DOHH2 (cell line): ENCODE results near the gene KCNMA1.

ENCODE experiments used
- H3F3A ChIP-seq: fragments of 200-600 bp; sonication (generic), shearing (Covaris generic); 2 replicates; pipeline ENCODE4 v1.6.0; 2016; ENCODE audit warnings: antibody characterized with exemption, mild to moderate bottlenecking; ENCODE audit not compliant: control insufficient read depth, insufficient read depth
- H3K27ac ChIP-seq: fragments of 200-600 bp; sonication (generic); 2 replicates; pipeline ENCODE4 v1.5.1; 2014; ENCODE audit warnings: low read depth, mild to moderate bottlenecking, low read length, moderate library complexity
- H3K27me3 ChIP-seq: fragments of 200-600 bp; sonication (generic); 2 replicates; pipeline ENCODE4 v1.6.1; 2014; ENCODE audit warnings: mild to moderate bottlenecking, low read length, mixed read lengths; ENCODE audit not compliant: control insufficient read depth
- H3K36me3 ChIP-seq: fragments of 200-600 bp; sonication (generic); 2 replicates; pipeline ENCODE4 v1.6.1; 2014; ENCODE audit warnings: mild to moderate bottlenecking, low read length, moderate library complexity, mixed read lengths; ENCODE audit not compliant: control insufficient read depth
- H3K4me1 ChIP-seq: fragments of 200-600 bp; sonication (generic); 2 replicates; pipeline ENCODE4 v1.6.1; 2014; ENCODE audit warnings: mild to moderate bottlenecking, low read length, mixed read lengths; ENCODE audit not compliant: control insufficient read depth
- H3K4me2 ChIP-seq: fragments of 200-600 bp; sonication (generic); 2 replicates; pipeline ENCODE4 v1.6.0; 2014; ENCODE audit warnings: mild to moderate bottlenecking, low read length, moderate library complexity
- H3K4me3 ChIP-seq: fragments of 200-600 bp; sonication (generic); 2 replicates; pipeline ENCODE4 v1.5.1; 2014; ENCODE audit warnings: mild to moderate bottlenecking, low read length, mixed read lengths
- H3K79me2 ChIP-seq: fragments of 200-600 bp; sonication (generic); 2 replicates; pipeline ENCODE4 v1.6.1; 2014; ENCODE audit warnings: mild to moderate bottlenecking, low read length, mixed read lengths; ENCODE audit not compliant: control insufficient read depth
- H3K9me2 ChIP-seq: fragments of 200-600 bp; sonication (generic); replicated peaks from 2 replicates; pipeline ENCODE4 v1.6.1; 2014; ENCODE audit warnings: mild to moderate bottlenecking, low read length, mixed read lengths; ENCODE audit not compliant: control insufficient read depth
- H3K9me3 ChIP-seq: fragments of 200-600 bp; sonication (generic); 2 replicates; pipeline ENCODE4 v1.6.1; 2014; ENCODE audit warnings: antibody characterized with exemption, low read length, mixed read lengths; ENCODE audit not compliant: control insufficient read depth, insufficient read depth
- H4K20me1 ChIP-seq: fragments of 200-600 bp; sonication (generic); 2 replicates; pipeline ENCODE4 v1.6.0; 2014; ENCODE audit warnings: low read depth, mild to moderate bottlenecking, antibody characterized with exemption, low read length, moderate library complexity; ENCODE audit not compliant: control insufficient read depth, insufficient read depth
- CTCF ChIP-seq: fragments of 200-600 bp; sonication (generic); IDR thresholded peaks from one replicate; pipeline ENCODE4 v1.5.1; 2014; ENCODE audit warnings: antibody characterized with exemption, mild to moderate bottlenecking, low read depth, low read length; ENCODE audit not compliant: poor library complexity, severe bottlenecking
- EZH2phosphoT487 ChIP-seq: fragments of 200-600 bp; sonication (generic); IDR thresholded peaks from 2 replicates; pipeline ENCODE4 v1.6.1; 2017; ENCODE audit warnings: borderline replicate concordance, mild to moderate bottlenecking, antibody characterized with exemption, low read length, moderate library complexity, mixed read lengths

Gene KCNMA1

GRCh38 chr10:76915316-76915715, 722.3 kb downstream of the KCNMA1 start:
- no peaks in the 10 kb centered on the region for H3K4me1 ChIP-seq
- no peak for TF ChIP-seq EZH2phosphoT487
- no peak for TF ChIP-seq CTCF
- no peak overlapping the region for H3K27ac ChIP-seq
- no peaks in the 10 kb centered on the region for H3F3A ChIP-seq
- no peaks in the 10 kb centered on the region for H3K9me3 ChIP-seq
- no peaks in the 10 kb centered on the region for H4K20me1 ChIP-seq
- no peak overlapping the region for H3K4me3 ChIP-seq
- no peaks in the 10 kb centered on the region for H3K36me3 ChIP-seq
- no peaks in the 10 kb centered on the region for H3K27me3 ChIP-seq
- no peak overlapping the region for H3K4me2 ChIP-seq
- H3K9me2 ChIP-seq, result no peaks in the 10 kb centered on the region
- no peaks in the 10 kb centered on the region for H3K79me2 ChIP-seq

GRCh38 chr10:76911184-76911583, 726.4 kb downstream of the KCNMA1 start:
- Histone ChIP-seq H3K9me3 (no peaks in the 10 kb centered on the region), H3K4me2 (no peak overlapping the region), H3K4me1 (no peaks in the 10 kb centered on the region), H3K79me2 (no peaks in the 10 kb centered on the region), H3K9me2 (no peaks in the 10 kb centered on the region), H3K27ac (no peak overlapping the region), H3K36me3 (no peaks in the 10 kb centered on the region), H4K20me1 (no peaks in the 10 kb centered on the region), H3K27me3 (no peaks in the 10 kb centered on the region), H3F3A (no peaks in the 10 kb centered on the region), H3K4me3 (no peak overlapping the region)
- no peak for TF ChIP-seq EZH2phosphoT487
- no peak for TF ChIP-seq CTCF

GRCh38 chr10:76910184-76910962, 727.2 kb downstream of the KCNMA1 start:
- H3K36me3 ChIP-seq, result no peaks in the 10 kb centered on the region
- no peaks in the 10 kb centered on the region for H3K9me3 ChIP-seq
- H3K4me1 ChIP-seq, result no peaks in the 10 kb centered on the region
- H3K4me2 ChIP-seq, result no peak overlapping the region
- no peaks in the 10 kb centered on the region for H3F3A ChIP-seq
- H4K20me1 ChIP-seq, result no peaks in the 10 kb centered on the region
- no peaks in the 10 kb centered on the region for H3K9me2 ChIP-seq
- TF ChIP-seq CTCF (no peak), EZH2phosphoT487 (no peak)
- no peak overlapping the region for H3K27ac ChIP-seq
- no peaks in the 10 kb centered on the region for H3K27me3 ChIP-seq
- no peak overlapping the region for H3K4me3 ChIP-seq
- H3K79me2 ChIP-seq, result no peaks in the 10 kb centered on the region
